IPS-18c (cell line): ENCODE results near the gene EIF4EBP3.

Source experiments
- H3K4me3 ChIP-seq: 2 replicates; pipeline ENCODE4 v1.7.0; 2013; ENCODE audit warnings: low read depth, mild to moderate bottlenecking, low read length, moderate library complexity; ENCODE audit not compliant: insufficient read depth
- H3K9me3 ChIP-seq: one replicate; pipeline ENCODE4 v1.6.1; 2013; ENCODE audit warnings: mild to moderate bottlenecking, low read length, moderate library complexity; ENCODE audit not compliant: control insufficient read depth, insufficient read depth

Gene EIF4EBP3

GRCh38 chr5:140547508-140548299, at the start of gene EIF4EBP3:
TSS of gene EIF4EBP3 (plus strand) at chr5:140547662. CDS start at chr5:140547738, 76 bp downstream.
- Histone ChIP-seq H3K9me3 (peaks cover 2% of the 10 kb centered on the region), H3K4me3 (peak within 1 kb of the TSS; percentile 71)

GRCh38 chr5:140497897-140498296, 49.6 kb upstream of the EIF4EBP3 start:
- Histone ChIP-seq H3K4me3 (no peak overlapping the region), H3K9me3 (no peaks in the 10 kb centered on the region)

- H3K4me3 ChIP-seq: no peak overlapping the region
These were observed 48.9 kb upstream of the EIF4EBP3 start for GRCh38 chr5:140498591-140498990.

DNA sequence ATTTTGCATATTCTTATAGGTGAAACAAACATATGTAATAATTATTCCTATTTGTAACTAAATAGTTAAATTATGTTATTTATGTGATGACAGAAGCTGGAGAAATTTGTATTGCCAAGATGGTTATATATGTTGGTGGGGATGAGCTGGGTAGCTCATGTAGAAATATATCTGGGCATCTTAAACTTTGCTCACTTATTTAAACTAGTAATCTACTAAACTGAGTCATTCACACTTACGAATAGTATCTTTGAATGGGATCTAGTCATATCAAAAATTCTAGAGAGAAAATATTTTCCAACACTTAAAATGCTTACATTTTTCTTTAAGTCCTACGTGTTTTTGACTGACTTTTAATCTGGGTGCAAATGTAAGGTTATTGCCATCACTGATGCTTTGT, 44.6 kb upstream of the EIF4EBP3 start:
- Histone ChIP-seq H3K9me3 (no peaks in the 10 kb centered on the region), H3K4me3 (no peak overlapping the region)

More at GRCh38 chr5:140498591-140498990, 48.9 kb upstream of the EIF4EBP3 start:
- no peaks in the 10 kb centered on the region for H3K9me3 ChIP-seq

GRCh38 chr5:140509898-140510297, 37.6 kb upstream of the EIF4EBP3 start:
- H3K4me3 ChIP-seq: no peak overlapping the region
- no peaks in the 10 kb centered on the region for H3K9me3 ChIP-seq

- no peak overlapping the region for H3K4me3 ChIP-seq
- H3K9me3 ChIP-seq: no peaks in the 10 kb centered on the region
These were observed 34.3 kb upstream of the EIF4EBP3 start for GRCh38 chr5:140513124-140513523.

GRCh38 chr5:140524003-140524402, 23.5 kb upstream of the EIF4EBP3 start:
- no peaks in the 10 kb centered on the region for H3K9me3 ChIP-seq

GRCh38 chr5:140540227-140540626, 7.2 kb upstream of the EIF4EBP3 start:
- no peaks in the 10 kb centered on the region for H3K9me3 ChIP-seq

More at GRCh38 chr5:140524003-140524402, 23.5 kb upstream of the EIF4EBP3 start:
- no peak overlapping the region for H3K4me3 ChIP-seq

GRCh38 chr5:140542972-140543371, 4.5 kb upstream of the EIF4EBP3 start:
- Histone ChIP-seq H3K4me3 (no peak overlapping the region), H3K9me3 (no peaks in the 10 kb centered on the region)

More at GRCh38 chr5:140540227-140540626, 7.2 kb upstream of the EIF4EBP3 start:
- H3K4me3 ChIP-seq: no peak overlapping the region

DNA sequence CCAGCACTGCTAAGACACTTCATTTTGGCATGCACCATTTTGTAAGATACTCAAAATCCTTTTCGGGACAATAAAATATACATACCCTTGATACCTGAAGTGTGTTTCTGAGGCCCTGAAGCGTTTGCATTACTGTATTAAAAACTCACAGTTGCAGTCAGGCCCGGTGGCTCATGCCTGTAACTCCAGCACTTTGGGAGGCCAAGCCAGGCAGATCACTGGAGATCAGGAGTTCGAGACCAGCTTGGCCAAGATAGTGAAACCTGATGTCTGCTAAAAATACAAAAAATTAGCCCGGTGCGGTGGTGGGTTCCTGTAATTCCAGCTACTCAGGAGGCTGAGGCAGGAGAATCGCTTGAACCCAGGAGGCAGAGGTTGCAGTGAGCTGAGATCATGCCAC, 2.5 kb upstream of the EIF4EBP3 start:
- Histone ChIP-seq H3K4me3 (no peak overlapping the region), H3K9me3 (no peaks in the 10 kb centered on the region)

DNA sequence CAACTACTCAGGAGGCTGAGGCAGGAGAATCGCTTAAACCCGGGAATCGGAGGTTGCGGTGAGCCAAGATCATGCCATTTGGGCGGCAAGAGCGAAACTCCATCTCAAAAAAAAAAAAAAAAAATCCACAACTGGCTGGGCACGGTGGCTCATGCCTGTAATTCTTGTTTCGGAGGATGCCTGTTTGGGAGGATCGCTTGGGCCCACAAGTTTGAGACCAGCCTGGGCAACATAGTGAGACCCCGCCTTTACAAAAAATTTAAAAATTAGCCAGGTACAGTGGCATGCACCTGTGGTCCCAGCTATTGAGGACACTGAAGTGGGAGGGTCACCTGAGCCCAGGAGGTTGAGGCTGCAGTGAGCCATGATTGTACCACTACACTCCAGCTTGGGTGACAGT, 1.9 kb upstream of the EIF4EBP3 start:
- Histone ChIP-seq H3K9me3 (no peaks in the 10 kb centered on the region), H3K4me3 (no peak overlapping the region)

GRCh38 chr5:140546851-140547507, 483 bp upstream of the EIF4EBP3 start:
- Histone ChIP-seq H3K4me3 (peak overlapping the region; percentile 36; the same call in 1 of the 2 replicates), H3K9me3 (no peaks in the 10 kb centered on the region)

GRCh38 chr5:140548300-140548688, 832 bp downstream of the EIF4EBP3 start:
- H3K4me3 ChIP-seq: peak overlapping the region; percentile 71
- H3K9me3 ChIP-seq: peaks cover 2% of the 10 kb centered on the region

- peak overlapping the region; percentile 22; the same call in 1 of the 2 replicates for H3K4me3 ChIP-seq
- peaks cover 2% of the 10 kb centered on the region for H3K9me3 ChIP-seq
These were observed 1.3 kb downstream of the EIF4EBP3 start for GRCh38 chr5:140548791-140549190.

DNA sequence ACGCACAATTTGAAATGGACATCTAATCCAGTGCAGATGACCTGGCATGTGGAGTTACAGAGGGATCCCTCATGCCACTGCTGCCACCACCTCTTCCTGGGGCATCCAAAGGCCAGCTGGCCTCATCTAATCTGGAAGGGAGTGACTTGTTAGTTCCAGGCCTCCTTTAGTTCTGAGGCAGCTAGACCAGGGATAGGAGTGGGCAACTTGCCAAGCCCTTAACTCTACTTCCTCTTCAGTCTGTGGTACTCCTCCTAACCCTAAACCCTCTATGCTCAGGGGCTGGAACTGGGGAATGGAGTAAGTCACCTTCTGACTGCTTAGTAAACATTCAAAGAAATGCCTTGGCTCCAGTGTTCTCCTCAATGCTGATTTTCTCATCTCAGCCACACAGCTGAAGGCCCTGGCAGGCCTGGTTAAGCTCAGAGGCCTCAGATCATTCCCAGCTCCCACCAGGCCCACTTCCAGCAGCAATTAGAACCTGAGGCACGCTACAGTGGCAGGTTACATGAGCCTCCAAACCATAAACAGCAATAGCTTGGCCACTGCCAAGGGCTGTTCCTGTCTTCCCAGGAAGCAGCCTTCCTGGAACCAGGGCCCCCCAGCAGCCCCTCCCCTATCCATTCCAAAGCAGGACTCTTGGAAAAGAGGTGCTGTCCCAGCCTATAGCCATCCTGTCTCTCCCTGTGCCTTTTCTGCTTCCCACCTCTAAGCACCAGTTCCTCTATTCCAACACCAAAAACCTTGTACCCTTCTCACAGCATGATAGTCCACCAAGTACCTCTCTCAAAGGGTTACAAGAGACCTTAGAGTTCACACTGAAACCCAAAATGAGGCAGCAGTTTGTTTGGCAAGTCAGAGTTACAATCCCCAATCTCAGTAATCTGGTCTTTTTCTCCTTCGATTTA, 2.0 kb downstream of the EIF4EBP3 start:
- H3K4me3 ChIP-seq: no peak overlapping the region
- peaks cover 2% of the 10 kb centered on the region for H3K9me3 ChIP-seq

DNA sequence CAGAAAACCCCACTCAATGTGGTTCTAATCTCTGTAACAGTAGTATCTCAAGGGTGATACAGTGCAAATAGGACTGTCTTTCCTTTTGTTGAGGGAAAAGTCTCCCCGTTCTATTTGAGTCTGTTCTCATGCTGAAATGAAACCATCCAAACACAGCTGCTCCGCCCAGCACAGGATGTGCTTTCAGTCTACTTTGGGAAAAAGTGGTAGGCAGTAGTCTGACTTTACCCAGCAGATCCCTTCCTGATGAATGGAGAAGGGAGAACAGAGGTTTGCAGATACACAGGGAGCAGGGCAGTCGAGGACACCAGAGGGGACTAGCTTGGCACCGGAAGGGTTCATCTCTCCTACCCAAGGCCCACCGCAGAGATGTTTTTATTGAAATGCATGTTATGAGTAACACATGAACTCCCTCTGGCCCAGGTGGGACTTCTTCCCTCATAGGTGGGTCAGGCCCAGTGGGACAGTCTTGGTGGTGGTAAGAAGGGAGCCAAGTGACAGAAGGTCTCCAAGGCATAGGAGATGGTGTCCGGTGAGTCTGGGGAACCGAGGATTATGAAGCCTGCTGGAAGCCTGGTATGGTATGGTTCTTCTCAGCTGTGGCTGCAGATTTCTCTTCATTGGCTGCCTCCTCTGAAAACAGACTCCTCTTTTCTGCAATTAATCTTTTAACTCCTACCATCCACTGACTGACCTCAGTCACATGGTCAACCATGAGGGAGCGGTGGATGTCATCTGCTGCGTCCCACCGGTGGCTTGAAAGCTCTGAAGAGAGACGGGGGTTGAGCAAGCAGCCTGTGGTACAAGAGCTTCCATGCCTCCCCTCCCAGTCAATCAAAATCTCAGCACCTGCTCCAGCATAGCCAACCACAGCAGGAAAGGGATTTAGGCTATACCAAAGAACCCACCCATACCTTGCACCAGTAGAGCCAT, 3.0 kb downstream of the EIF4EBP3 start:
- Histone ChIP-seq H3K9me3 (peaks cover 2% of the 10 kb centered on the region), H3K4me3 (no peak overlapping the region)
